CMK (cell line): ENCODE results near the gene KIF25.

Source experiments
- DNase-seq: peaks from one replicate; pipeline ENCODE4 v3.0.0-alpha.2; 2010; ENCODE audit warnings: low read depth

Gene KIF25

GRCh38 chr6:168017629-168018028 lies 20.2 kb downstream of the KIF25 start:
- no peak for DNase-seq

GRCh38 chr6:168018664-168019063 lies 21.2 kb downstream of the KIF25 start:
- DNase-seq = no peak

- DNase-seq = no peak
Measured at GRCh38 chr6:168020242-168020641, 22.8 kb downstream of the KIF25 start.

- no peak for DNase-seq
Measured at GRCh38 chr6:168021581-168021980, 24.1 kb downstream of the KIF25 start.

GRCh38 chr6:168022488-168023321 lies 25.2 kb downstream of the KIF25 start:
- no peak for DNase-seq

GRCh38 chr6:168024951-168025510 lies 27.6 kb downstream of the KIF25 start:
- no peak for DNase-seq

- no peak for DNase-seq
Measured at GRCh38 chr6:168025831-168026710, 28.6 kb downstream of the KIF25 start.

GRCh38 chr6:168026925-168027324 lies 29.5 kb downstream of the KIF25 start:
- no peak for DNase-seq

GRCh38 chr6:168027521-168027920 lies 30.1 kb downstream of the KIF25 start:
- DNase-seq = no peak

- DNase-seq = no peak
Measured at GRCh38 chr6:168028181-168028580, 30.7 kb downstream of the KIF25 start.

- DNase-seq = no peak
Measured at GRCh38 chr6:168029459-168030217, 32.2 kb downstream of the KIF25 start.

GRCh38 chr6:168030218-168030746 lies 32.8 kb downstream of the KIF25 start:
- no peak for DNase-seq

- no peak for DNase-seq
Measured at GRCh38 chr6:168030908-168031307, 33.4 kb downstream of the KIF25 start.

GRCh38 chr6:168031411-168031971 lies 34.0 kb downstream of the KIF25 start:
- no peak for DNase-seq

- DNase-seq = peak; percentile 49
Measured at GRCh38 chr6:168032005-168032760, 34.7 kb downstream of the KIF25 start.

- DNase-seq = no peak
Measured at GRCh38 chr6:168033791-168034190, 36.3 kb downstream of the KIF25 start.

- DNase-seq = no peak
Measured at GRCh38 chr6:168034537-168034936, 37.1 kb downstream of the KIF25 start.

- no peak for DNase-seq
Measured at GRCh38 chr6:168035098-168035660, 37.7 kb downstream of the KIF25 start.

- peak; percentile 46 for DNase-seq
Measured at GRCh38 chr6:168035661-168036545, 38.4 kb downstream of the KIF25 start.
